ENCODE data around the gene MCM3AP.

GRCh38 chr21:46243960-46244361 lies 41.5 kb downstream of the MCM3AP start:
- TF ChIP-seq CTCF (conservative IDR thresholded peaks at IDR 0.05; ENCODE audit: low read depth, low read length) (no peak), EZH2 (IDR thresholded peaks at IDR 0.05; ENCODE audit: low read length, unreplicated experiment) (no peak), EZH2phosphoT487 (IDR thresholded peaks at IDR 0.05; ENCODE audit: borderline replicate concordance, low read length) (no peak)
